Measurements from ENCODE around the gene OR10D3. TPM values are rescaled to one million over a fixed set of nuclear protein-coding genes. Genes with fewer than 3 reads are reported as not detected.

OR10D3 gene
- total RNA-seq, 1 experiment from 2014 or later, result 0.15 TPM

- no peaks in the 10 kb centered on the region for H3K79me2 ChIP-seq (ENCODE audit: low read length)
- H3K4me1 ChIP-seq (ENCODE audit: insufficient read depth, low read length), result no peaks in the 10 kb centered on the region
- no peaks in the 10 kb centered on the region for H4K20me1 ChIP-seq (ENCODE audit: low read length)
- no peak for DNase-seq
- no peak overlapping the region for H2AFZ ChIP-seq (ENCODE audit: low read length)
- TF ChIP-seq EZH2 (IDR thresholded peaks at IDR 0.05; ENCODE audit: low read length, unreplicated experiment) (no peak), EZH2phosphoT487 (IDR thresholded peaks at IDR 0.05; ENCODE audit: borderline replicate concordance, low read length) (no peak), CTCF (conservative IDR thresholded peaks at IDR 0.05; ENCODE audit: low read depth, low read length) (no peak)
- H3K4me2 ChIP-seq (ENCODE audit: low read length), result no peak overlapping the region
- H3K27ac ChIP-seq (ENCODE audit: low read length), result no peak overlapping the region
- no peaks in the 10 kb centered on the region for H3F3A ChIP-seq (ENCODE audit: low read length, unreplicated experiment)
- H3K27me3 ChIP-seq (ENCODE audit: low read length), result peaks cover 15% of the 10 kb centered on the region; the same call in 1 of the 2 replicates
- POLR2A ChIA-PET (ENCODE audit: unreplicated experiment), result no interaction called here
- no peak overlapping the region for H3K4me3 ChIP-seq (ENCODE audit: low read length)
- no peak overlapping the region for H3K9ac ChIP-seq (ENCODE audit: low read length)
- no peaks in the 10 kb centered on the region for H3K9me3 ChIP-seq (ENCODE audit: low read length)
- intact Hi-C loops (cut with micrococcal nuclease), result no loop called here
- CTCF ChIA-PET, result no interaction called here
- no peak for ATAC-seq
- H3K9me2 ChIP-seq (replicated peaks; ENCODE audit: low read length), result no peaks in the 10 kb centered on the region
- BruUV-seq (replicated peaks), result no TSS peak
- no peaks in the 10 kb centered on the region for H3K36me3 ChIP-seq (ENCODE audit: low read depth, low read length)
These were observed 14.9 kb downstream of the OR10D3 start for GRCh38 chr11:124197999-124198398.

GRCh38 chr11:124198897-124199296, 15.8 kb downstream of the OR10D3 start:
- DNase-seq (no peak), ATAC-seq (no peak)
- Histone ChIP-seq H3K4me1 (ENCODE audit: insufficient read depth, low read length) (no peaks in the 10 kb centered on the region), H3K4me3 (ENCODE audit: low read length) (no peak overlapping the region), H3K9me3 (ENCODE audit: low read length) (no peaks in the 10 kb centered on the region), H3K79me2 (ENCODE audit: low read length) (no peaks in the 10 kb centered on the region), H3K27me3 (ENCODE audit: low read length) (peaks cover 15% of the 10 kb centered on the region; the same call in 1 of the 2 replicates), H3F3A (ENCODE audit: low read length, unreplicated experiment) (no peaks in the 10 kb centered on the region), H3K9me2 (replicated peaks; ENCODE audit: low read length) (no peaks in the 10 kb centered on the region), H3K9ac (ENCODE audit: low read length) (no peak overlapping the region), H3K36me3 (ENCODE audit: low read depth, low read length) (no peaks in the 10 kb centered on the region), H3K27ac (ENCODE audit: low read length) (no peak overlapping the region), H3K4me2 (ENCODE audit: low read length) (no peak overlapping the region), H4K20me1 (ENCODE audit: low read length) (no peaks in the 10 kb centered on the region), H2AFZ (ENCODE audit: low read length) (no peak overlapping the region)
- ChIA-PET POLR2A (ENCODE audit: unreplicated experiment) (no interaction called here), CTCF (no interaction called here)
- BruUV-seq (replicated peaks), result no TSS peak
- intact Hi-C loops (cut with micrococcal nuclease), result no loop called here
- TF ChIP-seq CTCF (conservative IDR thresholded peaks at IDR 0.05; ENCODE audit: low read depth, low read length), result no peak
- no peak for TF ChIP-seq EZH2phosphoT487 (IDR thresholded peaks at IDR 0.05; ENCODE audit: borderline replicate concordance, low read length)

- POLR2A ChIA-PET (ENCODE audit: unreplicated experiment), result no interaction called here
- H3K79me2 ChIP-seq (ENCODE audit: low read length), result no peaks in the 10 kb centered on the region
- peak; percentile 43 for DNase-seq
- H3K27ac ChIP-seq (ENCODE audit: low read length), result no peak overlapping the region
- H3K9me3 ChIP-seq (ENCODE audit: low read length), result no peaks in the 10 kb centered on the region
- intact Hi-C loops (cut with micrococcal nuclease), result no loop called here
- CTCF ChIA-PET, result no interaction called here
- no peak overlapping the region for H3K9ac ChIP-seq (ENCODE audit: low read length)
- H4K20me1 ChIP-seq (ENCODE audit: low read length), result no peaks in the 10 kb centered on the region
- no peaks in the 10 kb centered on the region for H3F3A ChIP-seq (ENCODE audit: low read length, unreplicated experiment)
- no peaks in the 10 kb centered on the region for H3K9me2 ChIP-seq (replicated peaks; ENCODE audit: low read length)
- H3K27me3 ChIP-seq (ENCODE audit: low read length), result peaks cover 19% of the 10 kb centered on the region; the same call in 1 of the 2 replicates
- no peak for ATAC-seq
- H3K4me3 ChIP-seq (ENCODE audit: low read length), result no peak overlapping the region
- TF ChIP-seq EZH2phosphoT487 (IDR thresholded peaks at IDR 0.05; ENCODE audit: borderline replicate concordance, low read length), result no peak
- no peak for TF ChIP-seq EZH2 (IDR thresholded peaks at IDR 0.05; ENCODE audit: low read length, unreplicated experiment)
- TF ChIP-seq CTCF (conservative IDR thresholded peaks at IDR 0.05; ENCODE audit: low read depth, low read length), result no peak
- H3K36me3 ChIP-seq (ENCODE audit: low read depth, low read length), result no peaks in the 10 kb centered on the region
- no peak overlapping the region for H2AFZ ChIP-seq (ENCODE audit: low read length)
- H3K4me1 ChIP-seq (ENCODE audit: insufficient read depth, low read length), result no peaks in the 10 kb centered on the region
- no TSS peak for BruUV-seq (replicated peaks)
- no peak overlapping the region for H3K4me2 ChIP-seq (ENCODE audit: low read length)
These were observed 16.6 kb downstream of the OR10D3 start for GRCh38 chr11:124199702-124200101.
